Measurements from ENCODE around the gene SAMD13.

The SAMD13 gene

GRCh38 chr1:84259376-84259775 lies 42.1 kb upstream of the SAMD13 start:
- no peak for DNase-seq (ENCODE audit: low read depth in 1 of 2, low spot score in 1 of 2)
- Histone ChIP-seq H3K4me3 (replicated peaks; ENCODE audit: insufficient read depth, low read length) (no peak overlapping the region), H3K27me3 (ENCODE audit: insufficient read depth, poor library complexity, severe bottlenecking) (no peaks in the 10 kb centered on the region), H3K27ac (replicated peaks) (no peak overlapping the region)
- no peak for TF ChIP-seq SPI1 (IDR thresholded peaks at IDR 0.05; ENCODE audit: borderline replicate concordance, low read depth)
- no peak for TF ChIP-seq POLR2AphosphoS5 (IDR thresholded peaks at IDR 0.05; ENCODE audit: low read depth)
- no peak for TF ChIP-seq REST (IDR thresholded peaks at IDR 0.05; ENCODE audit: insufficient replicate concordance, low read depth)
- TF ChIP-seq, protein P1, sequence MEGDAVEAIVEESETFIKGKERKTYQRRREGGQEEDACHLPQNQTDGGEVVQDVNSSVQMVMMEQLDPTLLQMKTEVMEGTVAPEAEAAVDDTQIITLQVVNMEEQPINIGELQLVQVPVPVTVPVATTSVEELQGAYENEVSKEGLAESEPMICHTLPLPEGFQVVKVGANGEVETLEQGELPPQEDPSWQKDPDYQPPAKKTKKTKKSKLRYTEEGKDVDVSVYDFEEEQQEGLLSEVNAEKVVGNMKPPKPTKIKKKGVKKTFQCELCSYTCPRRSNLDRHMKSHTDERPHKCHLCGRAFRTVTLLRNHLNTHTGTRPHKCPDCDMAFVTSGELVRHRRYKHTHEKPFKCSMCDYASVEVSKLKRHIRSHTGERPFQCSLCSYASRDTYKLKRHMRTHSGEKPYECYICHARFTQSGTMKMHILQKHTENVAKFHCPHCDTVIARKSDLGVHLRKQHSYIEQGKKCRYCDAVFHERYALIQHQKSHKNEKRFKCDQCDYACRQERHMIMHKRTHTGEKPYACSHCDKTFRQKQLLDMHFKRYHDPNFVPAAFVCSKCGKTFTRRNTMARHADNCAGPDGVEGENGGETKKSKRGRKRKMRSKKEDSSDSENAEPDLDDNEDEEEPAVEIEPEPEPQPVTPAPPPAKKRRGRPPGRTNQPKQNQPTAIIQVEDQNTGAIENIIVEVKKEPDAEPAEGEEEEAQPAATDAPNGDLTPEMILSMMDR (IDR thresholded peaks at IDR 0.05; ENCODE audit: insufficient read depth, low read length) = no peak
- no peak for TF ChIP-seq GABPA (IDR thresholded peaks at IDR 0.05; ENCODE audit: low read depth)

GRCh38 chr1:84259989-84260388 lies 41.5 kb upstream of the SAMD13 start:
- H3K4me3 ChIP-seq (replicated peaks; ENCODE audit: insufficient read depth, low read length) = no peak overlapping the region

GRCh38 chr1:84260852-84261518 lies 40.5 kb upstream of the SAMD13 start:
- TF ChIP-seq, protein P1 (IDR thresholded peaks at IDR 0.05; ENCODE audit: insufficient read depth, low read length) = no peak
- TF ChIP-seq REST (IDR thresholded peaks at IDR 0.05; ENCODE audit: insufficient replicate concordance, low read depth) (no peak), SPI1 (IDR thresholded peaks at IDR 0.05; ENCODE audit: borderline replicate concordance, low read depth) (no peak), GABPA (IDR thresholded peaks at IDR 0.05; ENCODE audit: low read depth) (no peak), POLR2AphosphoS5 (IDR thresholded peaks at IDR 0.05; ENCODE audit: low read depth) (no peak)
- H3K27me3 ChIP-seq (ENCODE audit: insufficient read depth, poor library complexity, severe bottlenecking) = no peaks in the 10 kb centered on the region
- no peak overlapping the region for H3K27ac ChIP-seq (replicated peaks)
- DNase-seq (ENCODE audit: low read depth in 1 of 2, low spot score in 1 of 2) = no peak
- H3K4me3 ChIP-seq (replicated peaks; ENCODE audit: insufficient read depth, low read length) = no peak overlapping the region

More at GRCh38 chr1:84259989-84260388, 41.5 kb upstream of the SAMD13 start:
- no peak for TF ChIP-seq SPI1 (IDR thresholded peaks at IDR 0.05; ENCODE audit: borderline replicate concordance, low read depth)
- no peak for DNase-seq (ENCODE audit: low read depth in 1 of 2, low spot score in 1 of 2)
- no peak overlapping the region for H3K27ac ChIP-seq (replicated peaks)
- no peaks in the 10 kb centered on the region for H3K27me3 ChIP-seq (ENCODE audit: insufficient read depth, poor library complexity, severe bottlenecking)

GRCh38 chr1:84264961-84265360 lies 36.5 kb upstream of the SAMD13 start:
- Histone ChIP-seq H3K4me3 (replicated peaks; ENCODE audit: insufficient read depth, low read length) (no peak overlapping the region), H3K27me3 (ENCODE audit: insufficient read depth, poor library complexity, severe bottlenecking) (no peaks in the 10 kb centered on the region), H3K27ac (replicated peaks) (no peak overlapping the region)
- no peak for TF ChIP-seq GABPA (IDR thresholded peaks at IDR 0.05; ENCODE audit: low read depth)
- TF ChIP-seq REST (IDR thresholded peaks at IDR 0.05; ENCODE audit: insufficient replicate concordance, low read depth) = no peak
- TF ChIP-seq SPI1 (IDR thresholded peaks at IDR 0.05; ENCODE audit: borderline replicate concordance, low read depth) = no peak
- TF ChIP-seq, protein P1 (IDR thresholded peaks at IDR 0.05; ENCODE audit: insufficient read depth, low read length) = no peak
- no peak for TF ChIP-seq POLR2AphosphoS5 (IDR thresholded peaks at IDR 0.05; ENCODE audit: low read depth)
- no peak for DNase-seq (ENCODE audit: low read depth in 1 of 2, low spot score in 1 of 2)
